HG02938 (cell line): ENCODE data around the gene PCED1B.
"Not testable (repeated sequence)": the region's sequence is repeated elsewhere in the genome, so short reads cannot be mapped to it uniquely, and the experiment has no call there.

Experiments used
- ATAC-seq: cut with Tn5 transposase; IDR thresholded peaks from one replicate; pipeline ENCODE4 v1.9.1; 2021; ENCODE audit warnings: mild to moderate bottlenecking, moderate library complexity; ENCODE audit not compliant: unreplicated experiment

PCED1B gene

GRCh38 chr12:47202176-47202575, 122.8 kb downstream of the PCED1B start:
- ATAC-seq, result no peak

- no peak for ATAC-seq
Measured at GRCh38 chr12:47205532-47206449, 126.4 kb downstream of the PCED1B start.

GRCh38 chr12:47206450-47207339, 127.3 kb downstream of the PCED1B start:
- no peak for ATAC-seq

- ATAC-seq, result peak; percentile 39
Measured at GRCh38 chr12:47207340-47207717, 127.9 kb downstream of the PCED1B start.

- peak; percentile 80 for ATAC-seq
Measured at GRCh38 chr12:47207829-47208248, 128.4 kb downstream of the PCED1B start.

GRCh38 chr12:47209014-47209413, 129.6 kb downstream of the PCED1B start:
- no peak for ATAC-seq

GRCh38 chr12:47210776-47211175, 131.4 kb downstream of the PCED1B start:
- no peak for ATAC-seq

- no peak for ATAC-seq
Measured at GRCh38 chr12:47212701-47213039, 133.2 kb downstream of the PCED1B start.

- ATAC-seq, result no peak
Measured at GRCh38 chr12:47213396-47213795, 134.0 kb downstream of the PCED1B start.

GRCh38 chr12:47214001-47214619, 134.7 kb downstream of the PCED1B start:
- no peak for ATAC-seq

GRCh38 chr12:47214771-47215170, 135.3 kb downstream of the PCED1B start:
- ATAC-seq, result no peak

GRCh38 chr12:47216150-47216677, 136.8 kb downstream of the PCED1B start:
- ATAC-seq, result peak; percentile 46

GRCh38 chr12:47217595-47217869, 138.1 kb downstream of the PCED1B start:
- ATAC-seq, result not testable (repeated sequence)

- ATAC-seq, result peak; percentile 33
Measured at GRCh38 chr12:47218191-47218654, 138.8 kb downstream of the PCED1B start.

GRCh38 chr12:47219243-47219642, 139.8 kb downstream of the PCED1B start:
- ATAC-seq, result no peak

- no peak for ATAC-seq
Measured at GRCh38 chr12:47221256-47222023, 142.0 kb downstream of the PCED1B start.

GRCh38 chr12:47222520-47223030, 143.2 kb downstream of the PCED1B start:
- no peak for ATAC-seq

- ATAC-seq, result no peak
Measured at GRCh38 chr12:47223031-47223847, 143.8 kb downstream of the PCED1B start.

- ATAC-seq, result no peak
Measured at GRCh38 chr12:47223848-47224213, 144.4 kb downstream of the PCED1B start.
